Measurements from ENCODE around the gene ZRANB1. TPM values are rescaled to one million over a fixed set of nuclear protein-coding genes. Genes with fewer than 3 reads are reported as not detected.

Gene ZRANB1
- total RNA-seq, 1 donor from 2014 or later, result 24.0 TPM

GRCh38 chr10:124966008-124966407, 24.1 kb downstream of the ZRANB1 start:
- H3K27me3 Mint-ChIP-seq (ENCODE audit: low read depth), result no peaks in the 10 kb centered on the region
- no peak for DNase-seq (ENCODE audit: low read depth, low spot score)
- H3K36me3 Mint-ChIP-seq (ENCODE audit: low read depth), result peaks cover 10% of the 10 kb centered on the region
- peaks cover 6% of the 10 kb centered on the region for H3K4me1 Mint-ChIP-seq
- TF ChIP-seq CTCF (conservative IDR thresholded peaks at IDR 0.05), result no peak
- no peaks in the 10 kb centered on the region for H3K9me3 Mint-ChIP-seq
- H3K27ac Mint-ChIP-seq (ENCODE audit: unreplicated experiment), result peak overlapping the region; percentile 14
- H3K4me3 Mint-ChIP-seq, result no peak overlapping the region

- Mint-ChIP-seq H3K4me1 (peaks cover 14% of the 10 kb centered on the region), H3K4me3 (no peak overlapping the region), H3K9me3 (no peaks in the 10 kb centered on the region), H3K27ac (ENCODE audit: unreplicated experiment) (no peak overlapping the region), H3K36me3 (ENCODE audit: low read depth) (peaks cover 10% of the 10 kb centered on the region), H3K27me3 (ENCODE audit: low read depth) (no peaks in the 10 kb centered on the region)
- no peak for DNase-seq (ENCODE audit: low read depth, low spot score)
- TF ChIP-seq CTCF (conservative IDR thresholded peaks at IDR 0.05), result no peak
These were observed 25.3 kb downstream of the ZRANB1 start for GRCh38 chr10:124967255-124967654.

GRCh38 chr10:124971276-124971675, 29.4 kb downstream of the ZRANB1 start:
- Mint-ChIP-seq H3K27me3 (ENCODE audit: low read depth) (no peaks in the 10 kb centered on the region), H3K9me3 (no peaks in the 10 kb centered on the region), H3K4me1 (peaks cover 18% of the 10 kb centered on the region), H3K27ac (ENCODE audit: unreplicated experiment) (no peak overlapping the region), H3K4me3 (no peak overlapping the region), H3K36me3 (ENCODE audit: low read depth) (peaks cover 14% of the 10 kb centered on the region)
- no peak for DNase-seq (ENCODE audit: low read depth, low spot score)
- TF ChIP-seq CTCF (conservative IDR thresholded peaks at IDR 0.05), result no peak

GRCh38 chr10:124972637-124973036, 30.7 kb downstream of the ZRANB1 start:
- no peak for TF ChIP-seq CTCF (conservative IDR thresholded peaks at IDR 0.05)
- Mint-ChIP-seq H3K27ac (ENCODE audit: unreplicated experiment) (no peak overlapping the region), H3K36me3 (ENCODE audit: low read depth) (peaks cover 8% of the 10 kb centered on the region), H3K27me3 (ENCODE audit: low read depth) (no peaks in the 10 kb centered on the region), H3K4me1 (peaks cover 18% of the 10 kb centered on the region), H3K4me3 (no peak overlapping the region), H3K9me3 (no peaks in the 10 kb centered on the region)
- no peak for DNase-seq (ENCODE audit: low read depth, low spot score)

- no peak for DNase-seq (ENCODE audit: low read depth, low spot score)
- H3K36me3 Mint-ChIP-seq (ENCODE audit: low read depth), result peaks cover 4% of the 10 kb centered on the region
- H3K9me3 Mint-ChIP-seq, result no peaks in the 10 kb centered on the region
- peaks cover 24% of the 10 kb centered on the region for H3K4me1 Mint-ChIP-seq
- H3K4me3 Mint-ChIP-seq, result no peak overlapping the region
- no peaks in the 10 kb centered on the region for H3K27me3 Mint-ChIP-seq (ENCODE audit: low read depth)
- no peak for TF ChIP-seq CTCF (conservative IDR thresholded peaks at IDR 0.05)
- H3K27ac Mint-ChIP-seq (ENCODE audit: unreplicated experiment), result no peak overlapping the region
These were observed 32.2 kb downstream of the ZRANB1 start for GRCh38 chr10:124974131-124974530.
